GM15510 (cell line): Measurements from ENCODE around the gene APLN.

ENCODE experiments used
- POLR2A ChIP-seq: IDR thresholded peaks from 3 replicates; pipeline ENCODE4 v1.6.1; 2011; ENCODE audit warnings: borderline replicate concordance; ENCODE audit not compliant: insufficient read length; ENCODE audit errors: extremely low read depth

APLN gene

DNA sequence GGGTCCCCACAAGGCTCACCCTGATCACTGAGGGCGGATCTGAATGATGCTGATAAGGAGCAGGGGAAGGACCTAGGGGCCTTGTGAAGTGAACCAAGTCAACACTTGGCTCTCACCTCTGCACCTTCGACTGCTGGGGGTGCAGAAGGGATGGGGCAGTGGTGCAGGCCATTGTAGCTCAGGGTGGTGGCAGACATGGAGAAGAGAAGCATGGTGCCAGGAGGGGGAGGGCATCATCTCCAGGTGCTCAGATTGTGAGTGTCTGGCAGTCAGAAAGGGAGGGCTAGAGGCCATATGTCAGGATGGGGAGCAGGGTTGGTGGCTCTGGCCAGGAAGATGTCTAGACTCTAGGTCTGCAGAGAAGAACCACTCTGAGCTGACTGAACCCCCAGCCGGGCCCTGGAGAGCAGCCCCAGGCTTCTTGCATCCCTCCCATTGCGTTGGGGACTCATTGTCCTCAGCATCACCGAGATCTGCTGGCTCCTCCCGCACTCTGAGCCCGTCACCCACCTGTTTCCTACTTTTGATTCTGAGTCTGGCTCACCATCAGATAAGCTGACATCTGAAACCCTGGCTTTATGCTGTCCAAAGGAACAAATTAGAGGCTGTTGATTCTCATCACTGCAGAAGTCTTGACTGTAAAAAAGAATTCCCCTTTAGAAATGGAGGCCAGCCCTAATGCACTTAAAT lies 3.8 kb downstream of the APLN start:
- no peak for TF ChIP-seq POLR2A

- TF ChIP-seq POLR2A: no peak
Observed at GRCh38 chrX:129650183-129650689, 4.5 kb downstream of the APLN start.

- no peak for TF ChIP-seq POLR2A
Observed at GRCh38 chrX:129649268-129650182, 5.2 kb downstream of the APLN start.

DNA sequence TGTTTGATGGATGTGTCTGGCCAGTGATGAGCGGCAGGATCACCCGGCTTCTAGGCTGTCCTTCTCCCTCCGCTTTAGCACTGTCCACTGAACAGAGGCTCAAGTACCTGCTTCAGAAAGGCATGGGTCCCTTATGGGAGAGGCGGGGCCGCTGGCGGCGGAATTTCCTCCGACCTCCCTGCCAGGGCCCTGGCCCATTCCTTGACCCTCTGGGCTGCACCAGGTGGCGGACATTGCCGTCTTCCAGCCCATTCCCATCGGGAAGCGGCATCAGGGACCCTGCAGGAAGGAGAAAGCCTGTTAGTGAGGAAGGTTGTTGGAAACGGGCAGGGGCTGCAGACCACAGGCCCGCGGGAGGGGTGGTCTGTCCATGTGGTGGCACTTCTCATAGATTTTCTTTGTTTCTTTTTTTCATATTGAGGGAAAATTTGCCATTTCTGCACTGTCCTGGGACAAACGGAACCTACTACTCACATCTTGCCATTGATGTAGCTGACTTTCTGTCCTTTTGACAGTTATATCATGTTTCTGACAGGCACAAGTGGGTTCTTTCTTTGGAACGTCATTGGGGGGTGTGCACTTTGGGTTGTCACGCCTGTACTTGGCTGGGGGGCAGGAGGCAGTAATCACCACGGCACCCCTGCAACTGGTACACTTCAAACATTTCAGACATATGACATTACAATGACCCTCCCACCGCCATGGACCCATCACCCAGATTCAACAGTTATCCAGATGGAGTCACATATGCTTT lies 6.1 kb downstream of the APLN start:
- TF ChIP-seq POLR2A: no peak

- no peak for TF ChIP-seq POLR2A
Observed at GRCh38 chrX:129647418-129648410, 7.0 kb downstream of the APLN start.

DNA sequence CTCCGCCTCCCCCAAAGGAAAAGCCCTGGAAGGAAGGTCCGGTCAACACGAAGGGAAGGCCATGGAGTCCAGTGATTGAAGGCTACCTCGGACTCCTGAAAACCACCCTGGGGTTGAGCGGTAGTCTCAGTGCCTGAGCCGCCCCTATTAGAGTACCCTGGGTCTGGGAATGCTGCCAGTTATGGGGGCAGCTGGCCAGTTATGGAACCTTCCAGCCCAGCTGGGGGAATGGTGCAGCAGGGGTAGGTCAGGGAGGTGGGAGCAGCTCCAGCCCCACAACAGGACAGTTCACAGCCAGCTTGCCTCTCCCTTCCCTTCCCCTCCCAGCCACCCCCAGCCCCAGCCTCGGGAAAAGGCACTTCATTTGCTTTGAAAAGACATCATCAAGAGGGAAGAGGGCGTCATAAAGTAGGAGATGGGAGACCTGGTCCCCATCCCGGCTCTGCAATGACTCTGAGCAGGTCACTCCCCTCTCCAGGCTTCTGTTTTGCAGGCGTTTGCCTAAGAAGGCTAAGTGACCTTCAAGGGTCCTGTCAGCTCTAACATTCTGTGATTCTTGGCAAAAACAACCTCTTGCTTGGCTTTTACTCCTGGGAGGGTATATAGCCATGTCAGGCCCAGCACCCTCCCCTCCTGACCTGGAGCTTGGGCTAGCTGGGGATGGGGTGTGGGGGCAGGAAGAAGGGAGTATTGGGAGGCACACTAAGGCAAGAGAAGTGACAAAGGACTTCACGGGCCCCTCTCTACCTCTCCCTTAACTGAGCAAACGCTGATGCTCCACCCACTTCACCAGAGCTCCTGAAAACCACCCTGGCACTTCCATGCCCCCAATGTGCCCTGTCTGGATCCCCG lies 8.0 kb downstream of the APLN start:
- no peak for TF ChIP-seq POLR2A

GRCh38 chrX:129642641-129643040 lies 12.1 kb downstream of the APLN start:
- TF ChIP-seq POLR2A: no peak

DNA sequence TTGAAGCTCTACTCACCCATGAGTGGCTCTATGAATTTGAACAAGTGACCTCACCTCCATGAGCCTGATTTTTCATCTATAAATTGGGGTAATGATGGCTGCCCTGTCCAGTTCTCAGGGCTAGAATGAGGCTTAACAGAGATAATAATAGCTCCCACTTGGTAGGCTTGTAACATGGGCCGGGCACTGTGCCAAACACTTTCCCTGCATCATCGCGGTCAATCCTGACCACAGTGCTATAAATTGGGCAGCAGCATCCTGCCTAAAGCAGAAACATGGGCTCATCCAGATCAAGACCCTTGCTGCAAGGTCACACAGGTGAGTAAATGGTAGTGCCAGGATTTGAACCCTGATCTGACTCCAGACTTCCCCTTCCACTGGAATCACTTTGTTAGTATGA lies 12.8 kb downstream of the APLN start:
- TF ChIP-seq POLR2A: no peak

DNA sequence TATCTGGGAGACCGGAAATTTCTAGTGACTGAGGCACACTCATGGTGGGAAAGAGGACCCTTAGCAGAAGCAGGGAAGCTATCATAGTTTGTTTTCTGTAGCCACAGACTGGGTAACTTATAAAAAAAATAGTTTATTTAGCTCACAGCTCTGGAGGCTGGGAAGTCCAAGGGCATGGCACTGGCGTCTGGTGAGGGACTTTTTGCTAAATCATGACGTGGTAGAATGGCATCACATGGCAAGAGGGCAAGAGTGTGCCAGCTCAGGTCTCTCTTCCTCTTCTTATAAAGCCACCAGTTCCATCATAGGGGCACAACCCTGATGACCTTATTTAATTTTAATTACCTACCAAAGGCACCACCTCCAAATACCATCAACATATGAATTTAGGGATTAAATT lies 13.3 kb downstream of the APLN start:
- no peak for TF ChIP-seq POLR2A

DNA sequence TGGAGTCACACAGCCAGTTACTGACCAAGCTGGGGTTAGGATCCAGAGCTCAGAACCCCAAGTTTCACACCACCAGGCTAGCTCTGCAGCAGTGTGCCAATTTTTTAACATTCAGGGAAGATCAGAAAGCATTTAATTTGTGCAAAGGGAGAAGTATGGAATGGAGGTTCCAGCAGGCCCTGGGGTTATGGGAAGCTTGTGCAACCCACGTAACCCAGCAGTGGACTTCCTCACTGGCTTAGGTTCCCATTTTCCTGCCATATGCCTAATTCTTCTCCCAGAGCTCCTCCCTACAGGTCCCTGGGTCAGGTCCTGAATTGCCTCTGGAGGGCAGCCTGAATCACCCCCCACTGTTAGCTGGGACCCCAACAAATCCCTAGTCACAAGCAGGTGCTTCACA lies 14.0 kb downstream of the APLN start:
- TF ChIP-seq POLR2A: no peak

DNA sequence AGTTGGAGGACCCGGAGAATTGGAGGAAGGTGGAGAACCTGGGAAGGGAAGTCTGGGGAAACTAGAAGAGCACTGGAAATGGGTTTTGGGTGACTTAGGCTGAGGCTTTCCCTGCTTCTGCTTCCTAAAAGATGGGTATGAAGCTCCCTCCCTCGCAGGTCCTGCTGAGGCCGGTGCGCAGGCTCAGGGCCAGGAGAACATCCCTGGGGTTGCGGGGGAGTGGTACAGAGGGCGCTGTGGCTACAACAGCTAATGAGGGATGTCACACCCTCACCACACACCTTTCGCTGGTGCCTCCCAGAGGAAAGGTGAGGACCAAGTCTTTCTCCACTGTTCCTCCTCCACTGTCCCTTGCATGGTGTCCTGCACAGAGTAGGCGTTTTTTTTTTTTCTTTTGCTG lies 15.8 kb downstream of the APLN start:
- TF ChIP-seq POLR2A: no peak

DNA sequence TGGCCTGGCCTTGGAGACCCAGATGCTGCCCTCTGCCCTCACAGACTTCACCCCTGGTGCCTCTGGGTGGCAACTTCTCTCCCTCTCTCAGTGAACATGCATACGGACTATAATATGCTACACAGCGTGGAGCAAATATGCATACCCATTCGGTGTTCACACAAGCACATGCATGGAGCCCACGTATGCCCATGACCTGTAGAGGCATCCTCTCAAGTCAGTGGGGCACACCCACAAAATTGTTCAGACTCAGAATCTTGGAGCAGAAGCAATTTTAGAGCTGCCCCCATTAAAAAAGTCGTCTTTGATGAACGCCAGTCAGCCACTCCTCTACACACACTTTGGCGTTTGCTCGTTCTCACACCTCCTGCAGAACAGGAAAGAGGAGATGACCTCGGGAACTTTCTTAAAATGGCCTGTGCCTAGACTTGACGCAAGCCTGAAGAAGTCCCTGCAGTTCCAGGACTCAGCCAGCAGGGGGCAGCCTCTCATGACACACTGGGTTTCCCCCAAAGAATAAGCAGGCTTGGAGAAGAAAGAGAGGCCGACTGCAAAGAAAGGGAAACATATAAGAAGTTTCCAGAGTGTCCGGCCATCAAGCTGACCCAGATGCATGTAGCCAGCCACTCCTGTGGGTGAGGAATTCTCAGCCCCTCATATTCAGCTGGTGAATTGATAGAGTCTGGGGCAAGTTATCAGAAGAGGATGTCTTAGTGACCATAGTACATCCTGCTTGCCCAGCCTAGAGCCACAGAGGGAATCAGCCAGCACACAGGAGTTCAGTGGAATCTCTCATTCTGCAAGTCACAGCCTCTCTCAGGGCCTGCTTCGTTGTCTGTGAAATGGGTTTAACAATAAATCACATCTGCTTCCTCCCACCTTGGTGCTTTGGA lies 17.3 kb downstream of the APLN start:
- no peak for TF ChIP-seq POLR2A
